Measurements from ENCODE around the gene CUBN. TPM values are rescaled to one million over a fixed set of nuclear protein-coding genes. Genes with fewer than 3 reads are reported as not detected.

The CUBN gene
- total and polyA plus RNA-seq, 10 of the 15 experiments (the other 5 are each of a cell fraction or from before 2014, with no cell fraction given): under 0.01 to 0.14 (median 0.02) TPM; not detected in 6

DNA sequence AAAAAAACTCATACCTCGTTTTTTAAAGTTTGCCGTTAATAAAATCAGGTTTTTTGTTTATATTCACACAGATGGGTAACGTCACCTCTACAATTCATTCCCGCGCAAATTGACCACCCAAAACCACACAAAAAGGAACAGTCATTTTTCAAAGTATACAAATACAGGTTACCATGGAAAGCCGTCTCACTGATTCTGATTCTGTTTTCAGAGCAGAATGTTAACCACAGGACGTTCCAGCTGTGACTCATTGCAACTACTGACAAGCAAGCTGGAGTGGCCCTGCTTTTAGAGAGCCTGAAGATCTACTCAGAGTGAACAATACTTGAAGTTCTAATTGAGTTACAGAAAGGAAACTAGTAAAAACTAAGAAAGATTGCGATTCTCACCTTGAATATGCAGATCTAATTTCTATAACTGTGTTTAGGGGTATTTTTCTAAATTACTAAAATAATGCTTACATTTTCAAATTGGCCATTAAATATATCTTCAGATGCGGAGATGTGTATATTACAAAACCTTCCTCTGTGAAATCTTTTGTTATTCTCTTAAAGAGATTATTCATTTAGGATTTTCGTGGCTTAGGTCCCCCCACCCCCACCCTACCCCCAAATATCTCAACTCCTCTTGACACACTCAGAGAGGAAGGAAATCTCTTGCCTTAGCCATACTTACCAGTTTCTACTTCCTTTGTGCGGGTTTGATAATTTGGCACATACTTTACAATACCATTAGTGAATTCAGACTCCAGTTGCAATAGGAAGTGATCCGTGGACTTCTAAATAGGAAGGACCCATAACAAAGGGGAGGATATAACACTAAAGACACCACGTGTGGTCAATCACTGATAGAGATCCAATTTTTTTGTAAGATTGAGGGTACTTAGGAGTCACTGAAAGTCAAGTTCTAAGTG lies 106.0 kb downstream of the CUBN start (continued):
- TF ChIP-seq RUNX3 (IDR thresholded peaks at IDR 0.05; ENCODE audit: low read length): peak; percentile 97
- no peak for TF ChIP-seq ZNF24 (IDR thresholded peaks at IDR 0.05)
- no peak for TF ChIP-seq MTA3 (IDR thresholded peaks at IDR 0.05; ENCODE audit: borderline replicate concordance, low read length)
- TF ChIP-seq, protein P1, sequence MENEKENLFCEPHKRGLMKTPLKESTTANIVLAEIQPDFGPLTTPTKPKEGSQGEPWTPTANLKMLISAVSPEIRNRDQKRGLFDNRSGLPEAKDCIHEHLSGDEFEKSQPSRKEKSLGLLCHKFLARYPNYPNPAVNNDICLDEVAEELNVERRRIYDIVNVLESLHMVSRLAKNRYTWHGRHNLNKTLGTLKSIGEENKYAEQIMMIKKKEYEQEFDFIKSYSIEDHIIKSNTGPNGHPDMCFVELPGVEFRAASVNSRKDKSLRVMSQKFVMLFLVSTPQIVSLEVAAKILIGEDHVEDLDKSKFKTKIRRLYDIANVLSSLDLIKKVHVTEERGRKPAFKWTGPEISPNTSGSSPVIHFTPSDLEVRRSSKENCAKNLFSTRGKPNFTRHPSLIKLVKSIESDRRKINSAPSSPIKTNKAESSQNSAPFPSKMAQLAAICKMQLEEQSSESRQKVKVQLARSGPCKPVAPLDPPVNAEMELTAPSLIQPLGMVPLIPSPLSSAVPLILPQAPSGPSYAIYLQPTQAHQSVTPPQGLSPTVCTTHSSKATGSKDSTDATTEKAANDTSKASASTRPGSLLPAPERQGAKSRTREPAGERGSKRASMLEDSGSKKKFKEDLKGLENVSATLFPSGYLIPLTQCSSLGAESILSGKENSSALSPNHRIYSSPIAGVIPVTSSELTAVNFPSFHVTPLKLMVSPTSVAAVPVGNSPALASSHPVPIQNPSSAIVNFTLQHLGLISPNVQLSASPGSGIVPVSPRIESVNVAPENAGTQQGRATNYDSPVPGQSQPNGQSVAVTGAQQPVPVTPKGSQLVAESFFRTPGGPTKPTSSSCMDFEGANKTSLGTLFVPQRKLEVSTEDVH (IDR thresholded peaks at IDR 0.05; ENCODE audit: low read depth, partially characterized antibody): no peak
- 0 out of 4 replicates have a peak, but pooled peaks of 1 of the 2 experiments have one; percentile 33 for TF ChIP-seq CEBPB (IDR thresholded peaks at IDR 0.05; ENCODE audit: borderline replicate concordance in 1 of 2, low read depth in 2 of 2, low read length in 2 of 2)
- TF ChIP-seq, protein P2, sequence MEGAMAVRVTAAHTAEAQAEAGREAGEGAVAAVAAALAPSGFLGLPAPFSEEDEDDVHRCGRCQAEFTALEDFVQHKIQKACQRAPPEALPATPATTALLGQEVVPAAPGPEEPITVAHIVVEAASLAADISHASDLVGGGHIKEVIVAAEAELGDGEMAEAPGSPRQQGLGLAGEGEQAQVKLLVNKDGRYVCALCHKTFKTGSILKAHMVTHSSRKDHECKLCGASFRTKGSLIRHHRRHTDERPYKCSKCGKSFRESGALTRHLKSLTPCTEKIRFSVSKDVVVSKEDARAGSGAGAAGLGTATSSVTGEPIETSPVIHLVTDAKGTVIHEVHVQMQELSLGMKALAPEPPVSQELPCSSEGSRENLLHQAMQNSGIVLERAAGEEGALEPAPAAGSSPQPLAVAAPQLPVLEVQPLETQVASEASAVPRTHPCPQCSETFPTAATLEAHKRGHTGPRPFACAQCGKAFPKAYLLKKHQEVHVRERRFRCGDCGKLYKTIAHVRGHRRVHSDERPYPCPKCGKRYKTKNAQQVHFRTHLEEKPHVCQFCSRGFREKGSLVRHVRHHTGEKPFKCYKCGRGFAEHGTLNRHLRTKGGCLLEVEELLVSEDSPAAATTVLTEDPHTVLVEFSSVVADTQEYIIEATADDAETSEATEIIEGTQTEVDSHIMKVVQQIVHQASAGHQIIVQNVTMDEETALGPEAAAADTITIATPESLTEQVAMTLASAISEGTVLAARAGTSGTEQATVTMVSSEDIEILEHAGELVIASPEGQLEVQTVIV (IDR thresholded peaks at IDR 0.05; ENCODE audit: borderline replicate concordance, partially characterized antibody): no peak
- no peak for TF ChIP-seq RFX5 (IDR thresholded peaks at IDR 0.05; ENCODE audit: low read depth, low read length)
- TF ChIP-seq, protein P3, sequence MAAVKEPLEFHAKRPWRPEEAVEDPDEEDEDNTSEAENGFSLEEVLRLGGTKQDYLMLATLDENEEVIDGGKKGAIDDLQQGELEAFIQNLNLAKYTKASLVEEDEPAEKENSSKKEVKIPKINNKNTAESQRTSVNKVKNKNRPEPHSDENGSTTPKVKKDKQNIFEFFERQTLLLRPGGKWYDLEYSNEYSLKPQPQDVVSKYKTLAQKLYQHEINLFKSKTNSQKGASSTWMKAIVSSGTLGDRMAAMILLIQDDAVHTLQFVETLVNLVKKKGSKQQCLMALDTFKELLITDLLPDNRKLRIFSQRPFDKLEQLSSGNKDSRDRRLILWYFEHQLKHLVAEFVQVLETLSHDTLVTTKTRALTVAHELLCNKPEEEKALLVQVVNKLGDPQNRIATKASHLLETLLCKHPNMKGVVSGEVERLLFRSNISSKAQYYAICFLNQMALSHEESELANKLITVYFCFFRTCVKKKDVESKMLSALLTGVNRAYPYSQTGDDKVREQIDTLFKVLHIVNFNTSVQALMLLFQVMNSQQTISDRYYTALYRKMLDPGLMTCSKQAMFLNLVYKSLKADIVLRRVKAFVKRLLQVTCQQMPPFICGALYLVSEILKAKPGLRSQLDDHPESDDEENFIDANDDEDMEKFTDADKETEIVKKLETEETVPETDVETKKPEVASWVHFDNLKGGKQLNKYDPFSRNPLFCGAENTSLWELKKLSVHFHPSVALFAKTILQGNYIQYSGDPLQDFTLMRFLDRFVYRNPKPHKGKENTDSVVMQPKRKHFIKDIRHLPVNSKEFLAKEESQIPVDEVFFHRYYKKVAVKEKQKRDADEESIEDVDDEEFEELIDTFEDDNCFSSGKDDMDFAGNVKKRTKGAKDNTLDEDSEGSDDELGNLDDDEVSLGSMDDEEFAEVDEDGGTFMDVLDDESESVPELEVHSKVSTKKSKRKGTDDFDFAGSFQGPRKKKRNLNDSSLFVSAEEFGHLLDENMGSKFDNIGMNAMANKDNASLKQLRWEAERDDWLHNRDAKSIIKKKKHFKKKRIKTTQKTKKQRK (IDR thresholded peaks at IDR 0.05; ENCODE audit: low read depth, low read length): no peak
- no peak for TF ChIP-seq HDGF (IDR thresholded peaks at IDR 0.05)
- TF ChIP-seq, protein P4, sequence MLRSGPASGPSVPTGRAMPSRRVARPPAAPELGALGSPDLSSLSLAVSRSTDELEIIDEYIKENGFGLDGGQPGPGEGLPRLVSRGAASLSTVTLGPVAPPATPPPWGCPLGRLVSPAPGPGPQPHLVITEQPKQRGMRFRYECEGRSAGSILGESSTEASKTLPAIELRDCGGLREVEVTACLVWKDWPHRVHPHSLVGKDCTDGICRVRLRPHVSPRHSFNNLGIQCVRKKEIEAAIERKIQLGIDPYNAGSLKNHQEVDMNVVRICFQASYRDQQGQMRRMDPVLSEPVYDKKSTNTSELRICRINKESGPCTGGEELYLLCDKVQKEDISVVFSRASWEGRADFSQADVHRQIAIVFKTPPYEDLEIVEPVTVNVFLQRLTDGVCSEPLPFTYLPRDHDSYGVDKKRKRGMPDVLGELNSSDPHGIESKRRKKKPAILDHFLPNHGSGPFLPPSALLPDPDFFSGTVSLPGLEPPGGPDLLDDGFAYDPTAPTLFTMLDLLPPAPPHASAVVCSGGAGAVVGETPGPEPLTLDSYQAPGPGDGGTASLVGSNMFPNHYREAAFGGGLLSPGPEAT (IDR thresholded peaks at IDR 0.05; ENCODE audit: low read depth): no peak
- TF ChIP-seq CBX5 (IDR thresholded peaks at IDR 0.05; ENCODE audit: low read depth): peak; percentile 56; the same call in 1 of the 2 replicates
- 0 out of 2 replicates have a peak, but pooled peaks have one; percentile 41 for TF ChIP-seq PML (IDR thresholded peaks at IDR 0.05; ENCODE audit: low read length)
- TF ChIP-seq, protein P5, sequence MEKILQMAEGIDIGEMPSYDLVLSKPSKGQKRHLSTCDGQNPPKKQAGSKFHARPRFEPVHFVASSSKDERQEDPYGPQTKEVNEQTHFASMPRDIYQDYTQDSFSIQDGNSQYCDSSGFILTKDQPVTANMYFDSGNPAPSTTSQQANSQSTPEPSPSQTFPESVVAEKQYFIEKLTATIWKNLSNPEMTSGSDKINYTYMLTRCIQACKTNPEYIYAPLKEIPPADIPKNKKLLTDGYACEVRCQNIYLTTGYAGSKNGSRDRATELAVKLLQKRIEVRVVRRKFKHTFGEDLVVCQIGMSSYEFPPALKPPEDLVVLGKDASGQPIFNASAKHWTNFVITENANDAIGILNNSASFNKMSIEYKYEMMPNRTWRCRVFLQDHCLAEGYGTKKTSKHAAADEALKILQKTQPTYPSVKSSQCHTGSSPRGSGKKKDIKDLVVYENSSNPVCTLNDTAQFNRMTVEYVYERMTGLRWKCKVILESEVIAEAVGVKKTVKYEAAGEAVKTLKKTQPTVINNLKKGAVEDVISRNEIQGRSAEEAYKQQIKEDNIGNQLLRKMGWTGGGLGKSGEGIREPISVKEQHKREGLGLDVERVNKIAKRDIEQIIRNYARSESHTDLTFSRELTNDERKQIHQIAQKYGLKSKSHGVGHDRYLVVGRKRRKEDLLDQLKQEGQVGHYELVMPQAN (conservative IDR thresholded peaks at IDR 0.05): no peak

Measured in GM12878 (cell line).